Duodenal mucosa (tissue), 2 donors: ENCODE results near the gene ECE2.

Experiments used
- H3K27ac ChIP-seq: one replicate; pipeline ENCODE4 v1.7.0; 2013; ENCODE audit warnings: low read depth, low read length
- H3K27me3 ChIP-seq, 2 donors: one replicate each; pipeline ENCODE4 v1.7.0; 2013; ENCODE audit warnings: low read length in 2 of 2, control low read depth in 1 of 2; ENCODE audit not compliant: insufficient read depth in 2 of 2, control insufficient read depth in 1 of 2
- H3K36me3 ChIP-seq, 2 donors: one replicate each; pipeline ENCODE4 v1.7.0; 2013; ENCODE audit warnings: low read length in 2 of 2, control low read depth in 1 of 2; ENCODE audit not compliant: insufficient read depth in 2 of 2, control insufficient read depth in 1 of 2
- H3K4me1 ChIP-seq, 2 donors: one replicate each; pipeline ENCODE4 v1.7.0; 2013; ENCODE audit warnings: low read length in 2 of 2, control low read depth in 1 of 2; ENCODE audit not compliant: insufficient read depth in 2 of 2, control insufficient read depth in 1 of 2
- H3K4me3 ChIP-seq, 2 donors: one replicate each; pipeline ENCODE4 v1.7.0; 2013; ENCODE audit warnings: low read length in 2 of 2, low read depth in 1 of 2
- H3K9ac ChIP-seq, 2 donors: one replicate each; pipeline ENCODE4 v1.7.0; 2013; ENCODE audit warnings: low read length in 2 of 2, low read depth in 1 of 2
- H3K9me3 ChIP-seq, 2 donors: one replicate each; pipeline ENCODE4 v1.7.0; 2013; ENCODE audit warnings: low read length in 2 of 2, control low read depth in 1 of 2; ENCODE audit not compliant: control insufficient read depth in 1 of 2

Gene ECE2

DNA sequence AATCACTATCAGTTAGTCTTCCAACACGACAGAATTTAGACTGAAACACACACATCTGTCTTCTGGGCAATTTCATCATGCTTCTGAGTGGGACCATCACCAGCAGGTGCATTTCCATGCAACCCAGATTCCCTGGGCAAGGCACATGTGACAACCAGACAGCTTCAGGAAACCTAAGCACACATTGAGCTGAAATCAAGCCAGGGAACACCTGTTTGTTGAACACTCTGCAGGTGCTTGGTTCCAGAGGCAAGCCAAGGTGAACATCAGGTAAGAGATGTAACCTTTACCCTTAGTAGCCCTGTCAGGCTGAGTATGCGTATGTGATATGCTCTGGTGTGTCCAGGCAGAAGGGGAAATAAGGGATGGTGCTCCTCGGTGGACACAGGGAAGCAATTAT, 19.9 kb downstream of the ECE2 start:
- no peaks in the 10 kb centered on the region for H3K27me3 ChIP-seq
- peaks cover 0 to 6% of the 10 kb centered on the region in 2 donors for H3K36me3 ChIP-seq
- H3K9me3 ChIP-seq, result no peaks in the 10 kb centered on the region
- no peak overlapping the region for H3K27ac ChIP-seq
- H3K4me3 ChIP-seq, result no peak overlapping the region
- H3K4me1 ChIP-seq, result peaks cover 12 to 13% of the 10 kb centered on the region in 2 donors
- H3K9ac ChIP-seq, result no peak overlapping the region

DNA sequence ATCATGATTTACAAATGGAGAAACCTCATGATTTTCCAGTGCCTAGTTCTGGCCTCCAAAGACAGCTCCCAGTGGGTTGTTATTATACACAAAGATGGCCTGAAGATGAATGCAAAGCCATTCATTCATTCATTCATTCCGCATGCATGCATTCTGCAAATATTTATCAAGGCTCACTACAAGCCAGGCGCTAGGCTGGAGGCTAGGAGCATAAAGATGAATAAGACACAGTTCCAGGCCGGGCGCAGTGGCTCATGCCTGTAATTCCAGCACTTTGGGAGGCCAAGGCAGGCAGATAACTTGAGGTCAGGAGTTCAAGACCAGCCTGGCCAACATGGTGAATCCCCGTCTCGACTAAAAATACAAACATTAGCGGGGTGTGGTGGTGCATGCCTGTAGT, 20.8 kb downstream of the ECE2 start:
- Histone ChIP-seq H3K27me3 (no peaks in the 10 kb centered on the region), H3K4me3 (no peak overlapping the region), H3K9me3 (no peaks in the 10 kb centered on the region), H3K36me3 (peaks cover 5 to 11% of the 10 kb centered on the region in 2 donors), H3K4me1 (peaks cover 12 to 13% of the 10 kb centered on the region in 2 donors), H3K27ac (no peak overlapping the region), H3K9ac (no peak overlapping the region)

DNA sequence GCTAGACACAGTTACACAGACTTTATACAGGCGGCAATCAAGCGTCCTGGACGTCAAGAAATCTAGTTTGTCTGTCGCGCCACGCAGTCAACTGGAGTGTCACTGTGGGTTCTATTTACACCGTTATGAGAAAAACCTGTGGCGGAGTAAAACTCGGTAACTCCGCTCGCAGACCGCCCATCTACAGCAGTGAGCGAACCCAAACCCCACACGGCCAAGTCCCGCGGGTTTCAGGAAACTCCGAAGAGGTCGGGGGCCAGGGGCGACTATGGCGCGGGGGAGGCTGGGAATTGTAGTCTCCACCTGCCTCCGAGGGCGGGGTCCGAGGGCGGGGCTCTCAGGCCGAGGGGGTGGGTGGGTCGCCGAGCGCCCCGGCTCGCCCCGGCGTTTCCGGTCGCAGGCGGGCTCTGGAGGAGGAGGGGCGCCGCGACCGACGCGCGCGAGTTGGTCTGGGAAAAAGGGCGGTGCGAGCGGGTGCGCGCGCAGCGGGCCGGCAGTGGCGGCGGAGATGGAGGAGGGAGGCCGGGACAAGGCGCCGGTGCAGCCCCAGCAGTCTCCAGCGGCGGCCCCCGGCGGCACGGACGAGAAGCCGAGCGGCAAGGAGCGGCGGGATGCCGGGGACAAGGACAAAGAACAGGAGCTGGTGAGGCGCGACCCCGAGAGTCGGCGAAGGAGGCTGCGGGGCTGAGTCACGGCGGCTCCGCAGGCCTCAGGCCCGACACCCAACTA, 23.1 kb downstream of the ECE2 start, which contains the start of gene PSMD2:
Gene PSMD2, plus strand, starts transcription at position 483 of the 729 bp plus-strand sequence. Its CDS starts 26 bp downstream, at position 509.
- peaks cover 26 to 34% of the 10 kb centered on the region in 2 donors for H3K36me3 ChIP-seq
- no peaks in the 10 kb centered on the region for H3K9me3 ChIP-seq
- peak within 1 kb of the TSS; percentile 73 to 83 for H3K9ac ChIP-seq
- H3K4me3 ChIP-seq, result peak within 1 kb of the TSS; percentile 83 to 86
- H3K4me1 ChIP-seq, result peaks cover 12 to 13% of the 10 kb centered on the region in 2 donors
- peak within 1 kb of the TSS; percentile 78 for H3K27ac ChIP-seq
- no peaks in the 10 kb centered on the region for H3K27me3 ChIP-seq

DNA sequence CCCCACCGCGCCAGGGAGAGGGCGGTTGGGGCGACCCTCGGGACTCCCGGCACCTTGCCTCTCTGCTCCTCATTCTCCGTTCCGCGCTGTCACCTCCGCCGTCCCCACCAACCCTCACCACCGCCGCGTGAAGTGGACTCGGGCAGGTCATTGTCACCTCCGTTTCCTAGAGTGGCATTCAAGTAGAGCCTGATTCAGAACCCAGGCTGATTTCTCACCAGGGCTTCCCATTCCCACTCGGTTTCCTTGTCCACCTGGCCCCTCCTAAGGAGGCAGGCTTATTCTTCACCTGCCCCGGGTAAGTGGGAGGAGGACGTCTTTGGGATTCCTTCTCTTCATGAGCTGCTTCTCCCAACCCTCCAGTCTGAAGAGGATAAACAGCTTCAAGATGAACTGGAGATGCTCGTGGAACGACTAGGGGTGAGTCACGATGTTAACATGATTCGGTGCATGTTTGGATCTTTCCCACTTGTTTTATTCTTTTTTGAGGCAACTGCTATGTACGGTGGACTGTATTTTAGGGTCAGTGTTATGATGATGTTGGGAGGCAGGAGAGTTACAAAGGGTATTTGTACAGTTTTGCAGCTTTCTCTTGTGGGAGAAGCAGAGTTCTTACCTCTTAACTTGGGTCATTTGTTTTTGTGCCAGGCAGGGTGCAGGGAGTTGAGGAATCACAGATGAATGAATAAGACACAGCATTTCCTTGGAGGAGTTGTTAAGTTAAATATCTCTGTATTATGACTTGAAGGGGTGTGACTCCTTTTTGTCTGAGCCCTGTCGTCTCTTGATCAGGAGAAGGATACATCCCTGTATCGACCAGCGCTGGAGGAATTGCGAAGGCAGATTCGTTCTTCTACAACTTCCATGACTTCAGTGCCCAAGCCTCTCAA, 23.9 kb downstream of the ECE2 start:
- Histone ChIP-seq H3K36me3 (peaks cover 31 to 42% of the 10 kb centered on the region in 2 donors), H3K27me3 (no peaks in the 10 kb centered on the region), H3K27ac (no peak overlapping the region), H3K4me3 (peak overlapping the region; percentile 83 to 86), H3K9me3 (no peaks in the 10 kb centered on the region), H3K9ac (peak overlapping the region; percentile 73 to 75), H3K4me1 (peaks cover 12 to 13% of the 10 kb centered on the region in 2 donors)

- Histone ChIP-seq H3K9ac (peak overlapping the region in 1 of 2 donors; percentile 75), H3K27ac (no peak overlapping the region), H3K4me1 (peaks cover 12 to 13% of the 10 kb centered on the region in 2 donors), H3K36me3 (peaks cover 31 to 47% of the 10 kb centered on the region in 2 donors), H3K4me3 (peak overlapping the region; percentile 83 to 86), H3K9me3 (no peaks in the 10 kb centered on the region), H3K27me3 (no peaks in the 10 kb centered on the region)
These were observed 24.5 kb downstream of the ECE2 start for GRCh38 chr3:184300378-184300720.

- no peak overlapping the region for H3K9ac ChIP-seq
- no peak overlapping the region for H3K27ac ChIP-seq
- H3K4me3 ChIP-seq, result no peak overlapping the region
- no peaks in the 10 kb centered on the region for H3K27me3 ChIP-seq
- H3K9me3 ChIP-seq, result no peaks in the 10 kb centered on the region
- peaks cover 2 to 9% of the 10 kb centered on the region in 2 donors for H3K4me1 ChIP-seq
- H3K36me3 ChIP-seq, result peaks cover 52 to 75% of the 10 kb centered on the region in 2 donors
These were observed 29.8 kb downstream of the ECE2 start for GRCh38 chr3:184305577-184305976.

DNA sequence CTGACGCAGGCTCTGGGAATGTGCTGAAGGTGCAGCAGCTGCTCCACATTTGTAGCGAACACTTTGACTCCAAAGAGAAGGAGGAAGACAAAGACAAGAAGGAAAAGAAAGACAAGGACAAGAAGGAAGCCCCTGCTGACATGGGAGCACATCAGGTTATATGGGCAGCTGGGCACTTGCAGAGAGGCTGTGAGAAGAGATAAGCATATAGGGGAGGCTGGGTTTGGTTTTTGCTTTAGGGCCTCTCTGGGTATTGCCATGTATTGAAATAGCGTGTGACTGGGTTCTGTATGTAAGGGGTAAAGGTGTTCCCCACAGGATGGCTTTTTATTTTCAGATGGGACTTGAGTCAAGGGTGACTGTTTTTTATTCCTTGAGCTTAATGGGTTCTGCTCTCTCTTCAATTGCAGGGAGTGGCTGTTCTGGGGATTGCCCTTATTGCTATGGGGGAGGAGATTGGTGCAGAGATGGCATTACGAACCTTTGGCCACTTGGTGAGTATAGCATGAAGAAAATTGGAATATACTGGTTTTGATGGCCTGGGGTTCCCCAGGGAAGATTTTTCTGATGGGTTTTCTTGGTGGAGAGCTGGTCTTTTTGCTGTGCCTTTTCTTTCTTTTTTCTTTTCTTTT, 30.6 kb downstream of the ECE2 start:
- H3K27ac ChIP-seq, result no peak overlapping the region
- no peak overlapping the region for H3K4me3 ChIP-seq
- H3K36me3 ChIP-seq, result peaks cover 49 to 70% of the 10 kb centered on the region in 2 donors
- no peak overlapping the region for H3K9ac ChIP-seq
- no peaks in the 10 kb centered on the region for H3K9me3 ChIP-seq
- no peaks in the 10 kb centered on the region for H3K27me3 ChIP-seq
- H3K4me1 ChIP-seq, result peaks cover 0 to 9% of the 10 kb centered on the region in 2 donors

DNA sequence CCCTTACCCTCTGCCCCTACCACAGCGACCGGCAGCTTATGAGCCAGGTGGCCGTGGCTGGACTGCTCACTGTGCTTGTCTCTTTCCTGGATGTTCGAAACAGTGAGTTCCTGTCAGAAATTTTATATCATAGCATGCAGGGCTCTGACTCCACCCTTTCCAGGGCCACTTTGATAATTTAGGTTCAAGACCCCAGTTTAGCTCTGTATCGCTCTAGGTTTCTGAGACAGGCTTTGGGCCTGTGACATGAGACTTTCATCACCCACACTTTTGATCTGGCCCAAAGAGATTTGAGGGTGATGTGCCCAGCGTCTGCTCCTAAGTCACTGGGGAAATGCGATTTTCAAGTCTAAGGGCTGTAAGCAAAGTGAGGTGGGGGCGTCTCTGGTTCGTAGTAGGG, 32.1 kb downstream of the ECE2 start:
- H3K36me3 ChIP-seq, result peaks cover 36 to 55% of the 10 kb centered on the region in 2 donors
- no peaks in the 10 kb centered on the region for H3K27me3 ChIP-seq
- no peak overlapping the region for H3K4me3 ChIP-seq
- no peak overlapping the region for H3K27ac ChIP-seq
- no peaks in the 10 kb centered on the region for H3K9me3 ChIP-seq
- H3K9ac ChIP-seq, result no peak overlapping the region
- H3K4me1 ChIP-seq, result peaks cover 0 to 9% of the 10 kb centered on the region in 2 donors

- no peak overlapping the region for H3K27ac ChIP-seq
- H3K4me1 ChIP-seq, result peaks cover 0 to 9% of the 10 kb centered on the region in 2 donors
- H3K27me3 ChIP-seq, result no peaks in the 10 kb centered on the region
- H3K36me3 ChIP-seq, result peaks cover 28 to 47% of the 10 kb centered on the region in 2 donors
- H3K4me3 ChIP-seq, result no peak overlapping the region
- no peaks in the 10 kb centered on the region for H3K9me3 ChIP-seq
- H3K9ac ChIP-seq, result no peak overlapping the region
These were observed 32.9 kb downstream of the ECE2 start for GRCh38 chr3:184308744-184309143.
